Neural progenitor cell (in vitro differentiated cells): ENCODE data around the gene PKNOX2. TPM values are rescaled to one million over a fixed set of nuclear protein-coding genes. Genes with fewer than 3 reads are reported as not detected.

Source experiments
- DNase-seq: peaks from one replicate; pipeline ENCODE4 v3.0.0-alpha.2; 2016; ENCODE audit warnings: low spot score
- H2AFZ ChIP-seq: fragments of 200-600 bp; sonication (generic); replicated peaks from 2 replicates; pipeline ENCODE4 v1.6.1; 2016; ENCODE audit warnings: antibody characterized with exemption
- H3F3A ChIP-seq: fragments of 200-600 bp; sonication (generic); 2 replicates; pipeline ENCODE4 v1.6.1; 2016; ENCODE audit warnings: antibody characterized with exemption, low read depth
- H3K27ac ChIP-seq: fragments of 200-600 bp; sonication (generic); 2 replicates; pipeline ENCODE4 v1.5.1; 2016; ENCODE audit warnings: mild to moderate bottlenecking
- H3K27me3 ChIP-seq: fragments of 200-600 bp; sonication (generic); 2 replicates; pipeline ENCODE4 v1.6.1; 2016; ENCODE audit warnings: mild to moderate bottlenecking, moderate library complexity
- H3K36me3 ChIP-seq: fragments of 200-600 bp; sonication (generic); 2 replicates; pipeline ENCODE4 v1.5.1; 2016
- H3K4me1 ChIP-seq: fragments of 200-600 bp; sonication (generic); 2 replicates; pipeline ENCODE4 v1.6.1; 2016; ENCODE audit warnings: mixed run types
- H3K4me2 ChIP-seq: fragments of 200-600 bp; sonication (generic); 2 replicates; pipeline ENCODE4 v1.6.1; 2016
- H3K4me3 ChIP-seq: fragments of 200-600 bp; sonication (generic); 2 replicates; pipeline ENCODE4 v1.5.1; 2016
- H3K79me2 ChIP-seq: fragments of 200-600 bp; sonication (generic); 2 replicates; pipeline ENCODE4 v1.6.1; 2016; ENCODE audit warnings: low read depth
- H3K9ac ChIP-seq: fragments of 200-600 bp; sonication (generic); 2 replicates; pipeline ENCODE4 v1.6.1; 2016
- H3K9me3 ChIP-seq: fragments of 200-600 bp; sonication (generic); 2 replicates; pipeline ENCODE4 v1.5.1; 2016; ENCODE audit warnings: low read depth
- H4K20me1 ChIP-seq: fragments of 200-600 bp; sonication (generic); 2 replicates; pipeline ENCODE4 v1.6.1; 2016; ENCODE audit warnings: low read depth
- H3K27ac Mint-ChIP-seq: 3 replicates; pipeline ENCODE4 v1.8.0; 2021; ENCODE audit warnings: mixed read lengths
- H3K27me3 Mint-ChIP-seq: 2 replicates; pipeline ENCODE4 v1.8.0; 2022; ENCODE audit warnings: low read depth, mild to moderate bottlenecking, inconsistent platforms, moderate library complexity, mixed read lengths; ENCODE audit not compliant: insufficient read depth
- H3K36me3 Mint-ChIP-seq: 3 replicates; pipeline ENCODE4 v1.8.0; 2021; ENCODE audit warnings: mixed read lengths
- H3K4me1 Mint-ChIP-seq: 3 replicates; pipeline ENCODE4 v1.8.0; 2021; ENCODE audit warnings: mixed read lengths
- H3K4me3 Mint-ChIP-seq: 3 replicates; pipeline ENCODE4 v1.8.0; 2021; ENCODE audit warnings: mild to moderate bottlenecking, moderate library complexity, mixed read lengths
- H3K9me3 Mint-ChIP-seq: 3 replicates; pipeline ENCODE4 v1.8.0; 2020; ENCODE audit warnings: mixed read lengths
- CTCF ChIP-seq: fragments of 200-600 bp; sonication (generic); IDR thresholded peaks from 2 replicates; pipeline ENCODE4 v1.5.1; 2017; ENCODE audit warnings: antibody characterized with exemption, mild to moderate bottlenecking
- EZH2 ChIP-seq: fragments of 200-600 bp; sonication (generic); IDR thresholded peaks from 2 replicates; pipeline ENCODE4 v1.6.1; 2017; ENCODE audit warnings: antibody characterized with exemption, mild to moderate bottlenecking, moderate library complexity
- EZH2phosphoT487 ChIP-seq: fragments of 200-600 bp; sonication (generic); IDR thresholded peaks from 2 replicates; pipeline ENCODE4 v1.6.1; 2017; ENCODE audit warnings: antibody characterized with exemption
- total RNA-seq: library from RNA; depleted of rRNA; stranded (reverse); fragments of >200 nt; gene quantifications from 2 replicates; pipeline ENCODE4 v1.2.3, GENCODE V29; 2015; ENCODE audit warnings: low replicate concordance

Gene PKNOX2
- total RNA-seq, 1 donor from 2014 or later, result 4.3 TPM

DNA sequence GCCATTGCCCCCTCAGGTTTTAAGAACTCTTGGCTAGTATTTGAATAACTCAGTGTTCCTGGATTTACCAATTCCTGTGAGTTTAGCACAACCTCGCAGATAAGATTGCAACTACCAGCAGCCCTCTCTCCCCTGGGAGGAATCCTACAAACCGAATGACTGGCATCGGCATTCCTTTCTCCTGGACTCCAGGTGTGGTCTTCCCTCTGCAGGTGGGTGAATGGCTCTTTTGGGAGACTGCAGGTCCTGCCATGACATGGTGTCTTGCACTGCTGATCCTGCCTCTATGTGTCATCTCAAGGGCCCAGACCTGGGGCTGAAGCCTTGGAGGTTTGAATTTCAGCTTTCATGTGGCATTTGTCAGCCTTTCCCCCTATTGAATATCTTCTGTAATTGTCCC is 105.6 kb downstream of the PKNOX2 start:
- Histone ChIP-seq H3K9ac (no peak overlapping the region), H2AFZ (no peak overlapping the region), H3K79me2 (no peaks in the 10 kb centered on the region), H3K9me3 (no peaks in the 10 kb centered on the region), H3K4me3 (no peak overlapping the region), H3K27ac (no peak overlapping the region), H3F3A (peaks cover 11% of the 10 kb centered on the region), H3K4me2 (no peak overlapping the region), H3K4me1 (peaks cover 44% of the 10 kb centered on the region), H4K20me1 (no peaks in the 10 kb centered on the region), H3K36me3 (no peaks in the 10 kb centered on the region), H3K27me3 (no peaks in the 10 kb centered on the region)
- peaks cover 69% of the 10 kb centered on the region for H3K4me1 Mint-ChIP-seq
- no peak overlapping the region for H3K4me3 Mint-ChIP-seq
- TF ChIP-seq EZH2phosphoT487 (no peak), EZH2 (no peak), CTCF (no peak)
- H3K27me3 Mint-ChIP-seq, result peaks cover 7% of the 10 kb centered on the region
- H3K36me3 Mint-ChIP-seq, result peaks cover 28% of the 10 kb centered on the region
- H3K9me3 Mint-ChIP-seq, result no peaks in the 10 kb centered on the region
- DNase-seq, result no peak
- no peak overlapping the region for H3K27ac Mint-ChIP-seq

DNA sequence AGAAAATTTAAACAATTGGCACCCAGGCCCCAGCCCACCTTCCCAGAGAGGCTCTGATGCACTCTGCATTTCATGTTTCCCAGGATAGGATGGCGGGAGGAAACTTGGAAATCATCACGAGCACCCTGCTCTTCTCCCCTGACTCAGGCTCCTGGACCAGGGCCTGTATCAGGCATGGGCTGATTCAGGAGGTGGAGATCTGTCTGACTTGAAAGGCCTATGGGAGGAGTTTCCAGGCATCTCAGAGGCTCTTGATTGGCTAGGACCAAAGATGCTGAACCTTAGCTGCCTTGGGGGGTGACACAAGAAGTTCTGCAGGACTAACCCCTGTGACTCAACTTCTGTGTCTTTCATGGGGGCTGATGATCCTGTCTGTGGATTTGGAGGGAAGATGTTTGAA is 106.2 kb downstream of the PKNOX2 start:
- Histone ChIP-seq H3K79me2 (no peaks in the 10 kb centered on the region), H3K27me3 (no peaks in the 10 kb centered on the region), H2AFZ (no peak overlapping the region), H3K9me3 (no peaks in the 10 kb centered on the region), H3K9ac (no peak overlapping the region), H3K4me3 (no peak overlapping the region), H3K27ac (no peak overlapping the region), H3K4me1 (peaks cover 38% of the 10 kb centered on the region), H3K4me2 (no peak overlapping the region), H3K36me3 (no peaks in the 10 kb centered on the region), H3F3A (peaks cover 11% of the 10 kb centered on the region), H4K20me1 (no peaks in the 10 kb centered on the region)
- H3K4me1 Mint-ChIP-seq, result peaks cover 64% of the 10 kb centered on the region
- no peak overlapping the region for H3K27ac Mint-ChIP-seq
- peaks cover 26% of the 10 kb centered on the region for H3K36me3 Mint-ChIP-seq
- no peak for DNase-seq
- H3K4me3 Mint-ChIP-seq, result no peak overlapping the region
- TF ChIP-seq CTCF, result no peak
- TF ChIP-seq EZH2phosphoT487, result no peak
- TF ChIP-seq EZH2, result no peak
- no peaks in the 10 kb centered on the region for H3K9me3 Mint-ChIP-seq
- H3K27me3 Mint-ChIP-seq, result peaks cover 7% of the 10 kb centered on the region

DNA sequence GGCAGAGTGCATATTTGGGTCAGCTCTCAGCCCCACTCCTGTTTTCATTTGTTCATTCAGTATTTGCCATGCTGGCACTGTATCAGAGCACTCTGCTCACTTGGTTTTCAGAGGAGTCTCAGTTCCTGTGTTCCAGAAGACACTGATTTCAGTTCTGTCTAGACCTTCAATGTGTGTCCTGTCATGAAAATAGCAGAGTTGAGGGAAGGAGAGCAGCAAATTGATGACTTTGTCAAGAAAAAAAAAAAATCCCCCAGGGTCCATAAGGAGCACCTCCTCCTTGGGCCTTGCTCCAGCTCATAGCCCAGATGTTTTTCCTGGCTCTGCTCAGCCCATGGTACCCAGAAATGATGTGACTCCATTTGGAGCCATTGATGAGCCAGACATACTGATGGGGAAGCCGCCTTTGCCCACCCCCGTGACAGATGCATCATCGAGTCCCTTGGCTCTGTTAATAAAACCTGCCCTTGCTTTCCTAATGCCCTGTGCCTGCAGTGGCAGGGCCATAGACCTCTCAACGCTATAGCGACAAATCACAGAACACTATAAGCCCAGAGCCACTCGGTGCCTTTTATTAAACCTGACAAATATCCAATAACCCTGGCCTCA is 107.0 kb downstream of the PKNOX2 start:
- H3K9ac ChIP-seq, result no peak overlapping the region
- no peaks in the 10 kb centered on the region for H3K9me3 ChIP-seq
- H3K27ac ChIP-seq, result no peak overlapping the region
- H3K79me2 ChIP-seq, result no peaks in the 10 kb centered on the region
- H3K36me3 Mint-ChIP-seq, result peaks cover 19% of the 10 kb centered on the region
- TF ChIP-seq EZH2 (no peak), EZH2phosphoT487 (no peak), CTCF (no peak)
- peaks cover 35% of the 10 kb centered on the region for H3K4me1 ChIP-seq
- H3K9me3 Mint-ChIP-seq, result no peaks in the 10 kb centered on the region
- DNase-seq, result no peak
- H3K27me3 ChIP-seq, result no peaks in the 10 kb centered on the region
- no peak overlapping the region for H3K27ac Mint-ChIP-seq
- H4K20me1 ChIP-seq, result no peaks in the 10 kb centered on the region
- H3K4me2 ChIP-seq, result no peak overlapping the region
- no peak overlapping the region for H2AFZ ChIP-seq
- no peak overlapping the region for H3K4me3 Mint-ChIP-seq
- H3K4me3 ChIP-seq, result no peak overlapping the region
- H3K36me3 ChIP-seq, result no peaks in the 10 kb centered on the region
- peaks cover 55% of the 10 kb centered on the region for H3K4me1 Mint-ChIP-seq
- peaks cover 5% of the 10 kb centered on the region for H3K27me3 Mint-ChIP-seq
- H3F3A ChIP-seq, result peaks cover 11% of the 10 kb centered on the region
